Transverse colon (tissue), 4 donors: ENCODE data around the gene CBL. TPM values are rescaled to one million over a fixed set of nuclear protein-coding genes. Genes with fewer than 3 reads are reported as not detected.

Experiments
- DNase-seq: peaks from one replicate; pipeline ENCODE4 v3.0.0-alpha.2; 2019
- H3K27ac ChIP-seq, 4 donors: fragments of 200-600 bp; sonication (generic); 2 replicates each; pipeline ENCODE4 v1.5.1; 2016 to 2018; ENCODE audit warnings: inconsistent platforms in 4 of 4
- H3K27me3 ChIP-seq: fragments of 200-600 bp; sonication (generic); 2 replicates; pipeline ENCODE4 v1.5.1; 2017; ENCODE audit warnings: inconsistent platforms
- H3K36me3 ChIP-seq, 4 donors: fragments of 200-600 bp; sonication (generic); 2 replicates each; pipeline ENCODE4 v1.5.1; 2017 to 2019; ENCODE audit warnings: inconsistent platforms in 4 of 4
- H3K4me1 ChIP-seq, 4 donors: fragments of 200-600 bp; sonication (generic); 2 replicates each; pipeline ENCODE4 v1.5.1; 2017 to 2020; ENCODE audit warnings: inconsistent platforms in 4 of 4
- H3K4me3 ChIP-seq, 4 donors: fragments of 200-600 bp; sonication (generic); 1 replicate in 1 of 4; 2 replicates in 3 of 4; pipeline versions ENCODE4 v1.5.1 to v1.6.1; 2017 to 2019; ENCODE audit warnings: inconsistent platforms in 4 of 4
- H3K9me3 ChIP-seq, 2 donors: fragments of 200-600 bp; sonication (generic); 2 replicates each; pipeline ENCODE4 v1.5.1; 2017 to 2019; ENCODE audit warnings: inconsistent platforms in 2 of 2
- CTCF ChIP-seq, 5 experiments: fragments of 200-600 bp in 3 of 5; fragments of 450-650 bp in 2 of 5; sonication (generic) in 3 of 5; IDR thresholded peaks; 1 replicate in 2 of 5; 2 replicates in 3 of 5; pipeline ENCODE4 v1.5.1; 2016 to 2017; ENCODE audit warnings: antibody characterized with exemption in 5 of 5, inconsistent platforms in 3 of 5, mild to moderate bottlenecking in 2 of 5, moderate library complexity in 1 of 5
- EP300 ChIP-seq: sonication (generic); formaldehyde crosslinking; IDR thresholded peaks from one replicate; pipeline ENCODE4 v1.6.1; 2017; ENCODE audit warnings: antibody characterized with exemption, low read depth
- POLR2A ChIP-seq: fragments of 450-650 bp; IDR thresholded peaks from one replicate; pipeline ENCODE4 v1.6.1; 2016; ENCODE audit warnings: antibody characterized with exemption, mild to moderate bottlenecking, moderate library complexity
- POLR2AphosphoS5 ChIP-seq, 3 donors: sonication (generic); formaldehyde crosslinking; IDR thresholded peaks; one replicate each; pipeline ENCODE4 v1.6.1; 2016; ENCODE audit warnings: antibody characterized with exemption in 3 of 3
- WGBS, 2 donors: methylation state at CpG; one replicate each; pipeline ENCODE4 v1.1.5; 2018; ENCODE audit warnings: low coverage in 1 of 2; 5-methylcytosine and 5-hydroxymethylcytosine counted together
- in situ Hi-C, 4 donors: fragments of 200-750 bp; cut with MboI; loops; one replicate each; pipeline versions ENCODE4 v1.15.0 to v1.15.1; 2017; ENCODE audit warnings: low sequenced_read_pairs in 3 of 4, low pct_ligation_motif_present in 1 of 4, low pct_unique_long_range_greater_than_20kb in 1 of 4
- intact Hi-C: fragments of 100-400 bp; cut with DNase I; formaldehyde crosslinking; loops from one replicate; pipeline ENCODE4 v1.15.1; 2023; ENCODE audit warnings: low total_unique reads
- total RNA-seq, 4 donors: library from RNA; depleted of rRNA; stranded (reverse); fragments of >200 nt; gene quantifications; one replicate each; pipeline ENCODE4 v1.1.0, GENCODE V29; 2016

Gene CBL
- total RNA-seq, 4 donors from 2014 or later = 6.8 to 18.7 (median 12.4) TPM

- in situ Hi-C loops (no loop called here), intact Hi-C loops (no loop called here)
- no peak overlapping the region for H3K4me3 ChIP-seq
- H3K4me1 ChIP-seq = peaks cover 17 to 29% (median 25%) of the 10 kb centered on the region in 4 donors
- H3K9me3 ChIP-seq = no peaks in the 10 kb centered on the region
- DNase-seq = no peak
- no peaks in the 10 kb centered on the region for H3K36me3 ChIP-seq
- peaks cover 41% of the 10 kb centered on the region for H3K27me3 ChIP-seq
- H3K27ac ChIP-seq = no peak overlapping the region
- no peak for TF ChIP-seq EP300
- TF ChIP-seq POLR2A = no peak
- TF ChIP-seq POLR2AphosphoS5 (IDR thresholded peaks at IDR 0.05) = no peak
- no peak for TF ChIP-seq CTCF (IDR thresholded peaks at IDR 0.05)
- 81 to 82% methylated on average over 4 to 7 of the region's 7 CpGs for WGBS, 2 donors
These were observed 137.6 kb downstream of the CBL start for GRCh38 chr11:119343726-119344125.

GRCh38 chr11:119344291-119345010 is 138.3 kb downstream of the CBL start:
- intact Hi-C loops (no loop called here), in situ Hi-C loops (no loop called here)
- Histone ChIP-seq H3K36me3 (no peaks in the 10 kb centered on the region), H3K4me1 (peaks cover 12 to 22% (median 19%) of the 10 kb centered on the region in 4 donors), H3K27ac (no peak overlapping the region), H3K4me3 (no peak overlapping the region), H3K9me3 (no peaks in the 10 kb centered on the region), H3K27me3 (peaks cover 37% of the 10 kb centered on the region)
- DNase-seq = no peak
- WGBS, 2 donors = 76% methylated on average over 13 of the region's 14 CpGs; no CpG with 5 or more reads in 1 of the 2 donors
- TF ChIP-seq CTCF (IDR thresholded peaks at IDR 0.05) (no peak), POLR2A (no peak), EP300 (no peak), POLR2AphosphoS5 (IDR thresholded peaks at IDR 0.05) (no peak)

GRCh38 chr11:119345685-119346084 is 139.5 kb downstream of the CBL start:
- H3K9me3 ChIP-seq = no peaks in the 10 kb centered on the region
- WGBS, 2 donors = 78 to 90% methylated on average over 2 to 12 of the region's 12 CpGs
- peaks cover 25% of the 10 kb centered on the region for H3K27me3 ChIP-seq
- H3K4me3 ChIP-seq = no peak overlapping the region
- DNase-seq = no peak
- intact Hi-C loops (no loop called here), in situ Hi-C loops (no loop called here)
- no peak for TF ChIP-seq POLR2A
- TF ChIP-seq POLR2AphosphoS5 (IDR thresholded peaks at IDR 0.05) = no peak
- no peak for TF ChIP-seq EP300
- no peak for TF ChIP-seq CTCF (IDR thresholded peaks at IDR 0.05)
- peaks cover 7 to 9% (median 9%) of the 10 kb centered on the region in 4 donors for H3K4me1 ChIP-seq
- no peak overlapping the region for H3K27ac ChIP-seq
- no peaks in the 10 kb centered on the region for H3K36me3 ChIP-seq

GRCh38 chr11:119346605-119347004 is 140.5 kb downstream of the CBL start, which contains the start of gene MFRP:
Gene MFRP, minus strand, starts transcription at chr11:119346705. Its CDS starts 192 bp downstream, at chr11:119346513.
- in situ Hi-C loops = no loop called here
- H3K27ac ChIP-seq = no peak within 1 kb of the TSS
- DNase-seq = no peak
- peaks cover 16% of the 10 kb centered on the region for H3K27me3 ChIP-seq
- no peak within 1 kb of the TSS for H3K4me3 ChIP-seq
- no peak for TF ChIP-seq EP300
- TF ChIP-seq CTCF (IDR thresholded peaks at IDR 0.05) = no peak
- TF ChIP-seq POLR2A = no peak
- no peak for TF ChIP-seq POLR2AphosphoS5 (IDR thresholded peaks at IDR 0.05)
- H3K9me3 ChIP-seq = no peaks in the 10 kb centered on the region
- no peaks in the 10 kb centered on the region for H3K36me3 ChIP-seq
- peaks cover 0 to under 1% (median under 1%) of the 10 kb centered on the region in 4 donors for H3K4me1 ChIP-seq
- intact Hi-C loops = no loop called here
- WGBS, 2 donors = 41 to 49% methylated on average over 3 to 6 of the region's 6 CpGs
